ENCODE measurements around the gene ARRB1. TPM values are rescaled to one million over a fixed set of nuclear protein-coding genes. Genes with fewer than 3 reads are reported as not detected.

The ARRB1 gene
- polyA plus RNA-seq, 2 of the 4 experiments (the other 2 are of a cell fraction), result 6.8 to 14.3 TPM

DNA sequence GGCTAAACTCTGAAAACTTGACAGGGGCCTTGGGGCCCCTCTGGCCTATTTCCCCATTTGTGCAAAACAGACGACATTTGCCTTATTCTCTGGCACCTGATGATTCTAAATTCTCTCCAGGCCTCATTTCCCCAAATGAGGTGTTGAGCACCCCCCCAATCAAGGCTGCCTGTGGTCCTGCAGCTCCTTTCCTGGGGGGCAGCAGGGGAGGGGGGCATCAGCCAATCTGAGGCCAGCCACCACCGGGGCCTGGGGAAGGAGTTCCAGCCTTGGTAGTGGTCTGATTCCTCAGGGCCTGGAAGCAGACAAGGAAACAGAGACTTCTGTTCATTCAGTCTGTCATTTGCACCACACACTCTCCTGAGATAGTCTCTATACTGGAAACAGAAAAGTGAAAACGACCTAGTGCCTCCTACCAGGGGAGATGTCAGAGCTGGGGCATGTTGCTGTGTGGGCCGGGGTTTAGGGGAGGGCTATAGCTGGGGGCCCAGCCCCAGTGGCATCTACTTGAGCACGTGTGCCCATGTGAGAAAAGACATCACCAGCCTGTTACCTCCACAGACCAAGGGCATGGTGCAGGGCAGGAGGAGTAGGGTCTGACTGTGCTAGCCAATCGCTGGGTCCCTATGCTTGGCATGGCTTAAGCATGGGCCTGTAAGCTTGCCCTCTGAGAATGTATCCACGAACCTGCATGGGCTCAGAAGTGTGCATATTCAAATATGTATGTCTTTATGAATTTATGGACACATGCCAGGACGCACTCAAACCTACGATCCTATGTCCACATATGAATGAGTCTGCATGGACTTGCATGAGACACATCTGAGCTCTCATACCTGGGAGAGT is 112.6 kb downstream of the ARRB1 start:
- 43% methylated on average over 8 of the region's 9 CpGs for WGBS (ENCODE audit: missing lambda C conversion rate)
- Histone ChIP-seq H3K9me3 (no peaks in the 10 kb centered on the region), H3K4me1 (peaks cover 10% of the 10 kb centered on the region; the same call in 2 of the 3 replicates), H3K27ac (no peak overlapping the region), H3K4me3 (no peak overlapping the region), H3K4me2 (no peak overlapping the region)
- DNase-seq (ENCODE audit: low read depth in 1 of 2, low spot score in 1 of 2) (no peak), FAIRE-seq (no peak), ATAC-seq (no peak)
- TF ChIP-seq HOXB13 (CRISPR knock-in tag; IDR thresholded peaks at IDR 0.05; ENCODE audit: low read depth) (no peak), HOXA7 (CRISPR knock-in tag; IDR thresholded peaks at IDR 0.05) (no peak), ZNF302 (CRISPR knock-in tag; IDR thresholded peaks at IDR 0.05) (no peak), FOXS1 (CRISPR knock-in tag; IDR thresholded peaks at IDR 0.05) (no peak), NPAS2 (CRISPR knock-in tag; IDR thresholded peaks at IDR 0.05; ENCODE audit: borderline replicate concordance) (no peak), POLR2AphosphoS2 (conservative IDR thresholded peaks at IDR 0.05; ENCODE audit: low read length) (no peak), RAD21 (conservative IDR thresholded peaks at IDR 0.05 in 1 of 2, IDR thresholded peaks at IDR 0.05 in 1 of 2) (no peak), CHD4 (IDR thresholded peaks at IDR 0.05; ENCODE audit: borderline replicate concordance) (no peak), ESRRA (IDR thresholded peaks at IDR 0.05; ENCODE audit: borderline replicate concordance, low read length) (no peak), JUNB (IDR thresholded peaks at IDR 0.05) (no peak), CBX2 (IDR thresholded peaks at IDR 0.05; ENCODE audit: borderline replicate concordance, low read depth) (no peak), TP53 (CRISPR knock-in tag; IDR thresholded peaks at IDR 0.05) (no peak), JUN (IDR thresholded peaks at IDR 0.05) (no peak), MAFK (IDR thresholded peaks at IDR 0.05; ENCODE audit: partially characterized antibody) (no peak), BHLHE40 (IDR thresholded peaks at IDR 0.05; ENCODE audit: low read depth, low read length) (no peak), EHMT2 (IDR thresholded peaks at IDR 0.05; ENCODE audit: low read depth) (no peak), SMC3 (IDR thresholded peaks at IDR 0.05) (no peak), MAZ (IDR thresholded peaks at IDR 0.05; ENCODE audit: borderline replicate concordance, low read depth, low read length) (no peak)
- TF ChIP-seq, protein P1, sequence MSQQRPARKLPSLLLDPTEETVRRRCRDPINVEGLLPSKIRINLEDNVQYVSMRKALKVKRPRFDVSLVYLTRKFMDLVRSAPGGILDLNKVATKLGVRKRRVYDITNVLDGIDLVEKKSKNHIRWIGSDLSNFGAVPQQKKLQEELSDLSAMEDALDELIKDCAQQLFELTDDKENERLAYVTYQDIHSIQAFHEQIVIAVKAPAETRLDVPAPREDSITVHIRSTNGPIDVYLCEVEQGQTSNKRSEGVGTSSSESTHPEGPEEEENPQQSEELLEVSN (IDR thresholded peaks at IDR 0.05; ENCODE audit: borderline replicate concordance, low read depth), result no peak
- CTCF ChIA-PET, result interaction anchor here (1.0 to 19.6 kb wide), 11 partner anchors 11 to 307 kb away, joined by 3 to 445 read pairs (median 43); no protein-coding TSS in a partner anchor
- POLR2A ChIA-PET, result interaction anchor here (0.6 kb wide), 1 partner anchor 32 kb away, joined by 4 read pairs; no protein-coding TSS in a partner anchor

DNA sequence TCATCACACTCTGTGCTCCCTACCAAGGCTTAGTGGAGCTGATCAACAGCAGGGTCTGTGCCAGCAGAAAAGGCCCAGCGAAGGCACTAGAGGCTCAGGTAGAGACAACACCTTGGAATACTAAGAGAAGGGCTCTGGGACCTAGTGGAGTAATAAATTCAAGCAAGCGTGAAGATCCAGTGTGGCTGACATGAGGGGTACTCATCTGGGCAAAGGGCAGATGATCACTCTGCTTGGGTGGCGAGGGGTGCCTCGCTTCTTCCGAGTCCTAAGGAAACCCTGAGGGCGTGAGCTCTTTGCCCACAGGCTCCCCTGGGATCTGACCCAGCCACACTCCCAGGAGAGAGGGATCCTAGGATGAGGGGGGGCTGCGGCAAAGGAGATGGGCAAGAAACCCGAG is 114.4 kb downstream of the ARRB1 start:
- FAIRE-seq (no peak), DNase-seq (ENCODE audit: low read depth in 1 of 2, low spot score in 1 of 2) (no peak), ATAC-seq (no peak)
- H3K9me3 ChIP-seq, result no peaks in the 10 kb centered on the region
- ChIA-PET CTCF (interaction anchor here (0.6 to 19.6 kb wide), 10 partner anchors 11 to 311 kb away, joined by 3 to 445 read pairs (median 24); no protein-coding TSS in a partner anchor), POLR2A (no interaction called here)
- H3K27ac ChIP-seq, result no peak overlapping the region
- H3K4me1 ChIP-seq, result peaks cover 7% of the 10 kb centered on the region; the same call in 2 of the 3 replicates
- WGBS (ENCODE audit: missing lambda C conversion rate), result 23% methylated on average over 8 of the region's 8 CpGs
- TF ChIP-seq, protein P2, sequence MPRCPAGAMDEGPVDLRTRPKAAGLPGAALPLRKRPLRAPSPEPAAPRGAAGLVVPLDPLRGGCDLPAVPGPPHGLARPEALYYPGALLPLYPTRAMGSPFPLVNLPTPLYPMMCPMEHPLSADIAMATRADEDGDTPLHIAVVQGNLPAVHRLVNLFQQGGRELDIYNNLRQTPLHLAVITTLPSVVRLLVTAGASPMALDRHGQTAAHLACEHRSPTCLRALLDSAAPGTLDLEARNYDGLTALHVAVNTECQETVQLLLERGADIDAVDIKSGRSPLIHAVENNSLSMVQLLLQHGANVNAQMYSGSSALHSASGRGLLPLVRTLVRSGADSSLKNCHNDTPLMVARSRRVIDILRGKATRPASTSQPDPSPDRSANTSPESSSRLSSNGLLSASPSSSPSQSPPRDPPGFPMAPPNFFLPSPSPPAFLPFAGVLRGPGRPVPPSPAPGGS (IDR thresholded peaks at IDR 0.05), result no peak
- TF ChIP-seq PHF8 (IDR thresholded peaks at IDR 0.05; ENCODE audit: borderline replicate concordance, low read depth) (no peak), JUN (IDR thresholded peaks at IDR 0.05) (no peak), RNF2 (IDR thresholded peaks at IDR 0.05; ENCODE audit: borderline replicate concordance, low read depth) (no peak), CBX8 (IDR thresholded peaks at IDR 0.05) (no peak), MYC (IDR thresholded peaks at IDR 0.05; ENCODE audit: borderline replicate concordance, low read length) (no peak), TFCP2L1 (CRISPR knock-in tag; IDR thresholded peaks at IDR 0.05) (no peak), JUNB (IDR thresholded peaks at IDR 0.05) (no peak), HDAC2 (IDR thresholded peaks at IDR 0.05) (no peak), SREBF2 (IDR thresholded peaks at IDR 0.05) (no peak), SMC3 (IDR thresholded peaks at IDR 0.05) (no peak), HOXB5 (CRISPR knock-in tag; IDR thresholded peaks at IDR 0.05) (no peak), EP300 (IDR thresholded peaks at IDR 0.05) (no peak), HEYL (CRISPR knock-in tag; IDR thresholded peaks at IDR 0.05) (no peak)
- TF ChIP-seq, protein P3, sequence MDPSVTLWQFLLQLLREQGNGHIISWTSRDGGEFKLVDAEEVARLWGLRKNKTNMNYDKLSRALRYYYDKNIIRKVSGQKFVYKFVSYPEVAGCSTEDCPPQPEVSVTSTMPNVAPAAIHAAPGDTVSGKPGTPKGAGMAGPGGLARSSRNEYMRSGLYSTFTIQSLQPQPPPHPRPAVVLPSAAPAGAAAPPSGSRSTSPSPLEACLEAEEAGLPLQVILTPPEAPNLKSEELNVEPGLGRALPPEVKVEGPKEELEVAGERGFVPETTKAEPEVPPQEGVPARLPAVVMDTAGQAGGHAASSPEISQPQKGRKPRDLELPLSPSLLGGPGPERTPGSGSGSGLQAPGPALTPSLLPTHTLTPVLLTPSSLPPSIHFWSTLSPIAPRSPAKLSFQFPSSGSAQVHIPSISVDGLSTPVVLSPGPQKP (IDR thresholded peaks at IDR 0.05; ENCODE audit: low read depth, low read length), result no peak
- TF ChIP-seq, protein P4, sequence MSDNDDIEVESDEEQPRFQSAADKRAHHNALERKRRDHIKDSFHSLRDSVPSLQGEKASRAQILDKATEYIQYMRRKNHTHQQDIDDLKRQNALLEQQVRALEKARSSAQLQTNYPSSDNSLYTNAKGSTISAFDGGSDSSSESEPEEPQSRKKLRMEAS (IDR thresholded peaks at IDR 0.05), result no peak
- TF ChIP-seq, protein P5, sequence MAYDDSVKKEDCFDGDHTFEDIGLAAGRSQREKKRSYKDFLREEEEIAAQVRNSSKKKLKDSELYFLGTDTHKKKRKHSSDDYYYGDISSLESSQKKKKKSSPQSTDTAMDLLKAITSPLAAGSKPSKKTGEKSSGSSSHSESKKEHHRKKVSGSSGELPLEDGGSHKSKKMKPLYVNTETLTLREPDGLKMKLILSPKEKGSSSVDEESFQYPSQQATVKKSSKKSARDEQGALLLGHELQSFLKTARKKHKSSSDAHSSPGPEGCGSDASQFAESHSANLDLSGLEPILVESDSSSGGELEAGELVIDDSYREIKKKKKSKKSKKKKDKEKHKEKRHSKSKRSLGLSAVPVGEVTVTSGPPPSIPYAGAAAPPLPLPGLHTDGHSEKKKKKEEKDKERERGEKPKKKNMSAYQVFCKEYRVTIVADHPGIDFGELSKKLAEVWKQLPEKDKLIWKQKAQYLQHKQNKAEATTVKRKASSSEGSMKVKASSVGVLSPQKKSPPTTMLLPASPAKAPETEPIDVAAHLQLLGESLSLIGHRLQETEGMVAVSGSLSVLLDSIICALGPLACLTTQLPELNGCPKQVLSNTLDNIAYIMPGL (CRISPR knock-in tag; IDR thresholded peaks at IDR 0.05; ENCODE audit: borderline replicate concordance), result no peak
- no peak overlapping the region for H3K4me3 ChIP-seq
- H3K4me2 ChIP-seq, result no peak overlapping the region

Measured in A549 (cell line).